HEK293 (cell line): Measurements from ENCODE around the gene TRIM44.

Source experiments
- CTCF ChIA-PET: fragments of 350-600 bp; formaldehyde crosslinking; extraction: SDS; loops from one replicate; lab custom pipeline; 2021; ENCODE audit warnings: antibody characterized with exemption; lab: Yijun Ruan, JAX
- POLR2A ChIA-PET: fragments of 300-600 bp; formaldehyde crosslinking; extraction: SDS; loops from one replicate; lab custom pipeline; 2020; ENCODE audit warnings: antibody characterized with exemption, inconsistent platforms; lab: Yijun Ruan, JAX
- H3K27ac ChIP-seq: fragments of 200-500 bp; sonication (Bioruptor generic); 2 replicates; pipeline ENCODE4 v1.5.1; 2014; ENCODE audit warnings: low read depth, low read length, control low read depth, inconsistent platforms; ENCODE audit errors: extremely low read depth
- H3K36me3 ChIP-seq, 2 experiments: fragments of 200-500 bp in 1 of 2; sonication (Bioruptor generic) in 1 of 2; 1 replicate in 1 of 2; 2 replicates in 1 of 2; pipeline ENCODE4 v1.5.1; 2014 to 2017; ENCODE audit warnings: inconsistent platforms in 2 of 2, low read length in 2 of 2; ENCODE audit not compliant: control insufficient read depth in 2 of 2, insufficient read depth in 1 of 2
- H3K4me1 ChIP-seq: fragments of 200-500 bp; sonication (Bioruptor generic); 2 replicates; pipeline ENCODE4 v1.5.1; 2014; ENCODE audit warnings: mild to moderate bottlenecking, low read length, inconsistent platforms; ENCODE audit not compliant: control insufficient read depth, insufficient read depth
- H3K4me3 ChIP-seq: 2 replicates; pipeline ENCODE4 v1.5.1; 2011; ENCODE audit warnings: low read depth, mild to moderate bottlenecking, control low read depth, low read length, moderate library complexity
- H3K9me3 ChIP-seq: fragments of 200-500 bp; sonication (Bioruptor generic); 2 replicates; pipeline ENCODE4 v1.5.1; 2014; ENCODE audit warnings: low read depth, low read length, inconsistent platforms; ENCODE audit not compliant: control insufficient read depth, insufficient read depth
- EGR2 ChIP-seq: fragments of 450-650 bp; formaldehyde crosslinking; IDR thresholded peaks from 2 replicates; pipeline ENCODE4 v1.5.1; 2016; ENCODE audit warnings: low read depth, missing biosample characterization, missing genetic modification characterization
- FEZF1 ChIP-seq: fragments of 450-650 bp; formaldehyde crosslinking; IDR thresholded peaks from 2 replicates; pipeline ENCODE4 v1.5.1; 2016; ENCODE audit warnings: missing biosample characterization, missing genetic modification characterization
- GLIS1 ChIP-seq: fragments of 450-650 bp; formaldehyde crosslinking; IDR thresholded peaks from 2 replicates; pipeline ENCODE4 v1.5.1; 2016; ENCODE audit warnings: missing biosample characterization, missing genetic modification characterization
- HOXC10 ChIP-seq: sonication (generic); formaldehyde crosslinking; IDR thresholded peaks from 2 replicates; pipeline ENCODE4 v1.8.1; 2023; ENCODE audit warnings: mild to moderate bottlenecking, missing genetic modification reagents
- IKZF3 ChIP-seq: fragments of 450-650 bp; IDR thresholded peaks from 2 replicates; pipeline ENCODE4 v1.5.0; 2018; ENCODE audit warnings: missing biosample characterization, mild to moderate bottlenecking, missing genetic modification characterization, moderate library complexity
- KLF7 ChIP-seq: fragments of 450-650 bp; formaldehyde crosslinking; IDR thresholded peaks from 2 replicates; pipeline ENCODE4 v1.5.1; 2016; ENCODE audit warnings: missing biosample characterization, missing genetic modification characterization, borderline replicate concordance
- REPIN1 ChIP-seq: fragments of 450-650 bp; formaldehyde crosslinking; IDR thresholded peaks from 2 replicates; pipeline ENCODE4 v1.5.1; 2017; ENCODE audit warnings: missing biosample characterization, missing genetic modification characterization, low read depth
- SP7 ChIP-seq: fragments of 450-650 bp; formaldehyde crosslinking; IDR thresholded peaks from 2 replicates; pipeline ENCODE4 v1.5.1; 2016; ENCODE audit warnings: missing biosample characterization, missing genetic modification characterization
- TRIM28 ChIP-seq: IDR thresholded peaks from 2 replicates; pipeline ENCODE4 v1.6.1; 2011; ENCODE audit warnings: low read length, control low read depth, borderline replicate concordance
- ZBTB20 ChIP-seq: fragments of 450-650 bp; formaldehyde crosslinking; IDR thresholded peaks from 2 replicates; pipeline ENCODE4 v1.5.1; 2016; ENCODE audit warnings: missing biosample characterization, missing genetic modification characterization
- ZFHX2 ChIP-seq: fragments of 450-650 bp; formaldehyde crosslinking; conservative IDR thresholded peaks from 2 replicates; pipeline ENCODE4 v1.5.1; 2016; ENCODE audit warnings: missing biosample characterization, missing genetic modification characterization
- ZIC2 ChIP-seq: fragments of 450-650 bp; formaldehyde crosslinking; IDR thresholded peaks from 2 replicates; pipeline ENCODE4 v1.5.1; 2016; ENCODE audit warnings: missing biosample characterization, missing genetic modification characterization
- ZNF16 ChIP-seq: fragments of 450-650 bp; formaldehyde crosslinking; IDR thresholded peaks from 2 replicates; pipeline ENCODE4 v1.5.1; 2016; ENCODE audit warnings: low read depth, missing biosample characterization, missing genetic modification characterization
- ZNF175 ChIP-seq: fragments of 450-650 bp; formaldehyde crosslinking; IDR thresholded peaks from 2 replicates; pipeline ENCODE4 v1.5.1; 2016; ENCODE audit warnings: missing biosample characterization, missing genetic modification characterization
- ZNF248 ChIP-seq: fragments of 450-650 bp; formaldehyde crosslinking; IDR thresholded peaks from 2 replicates; pipeline ENCODE4 v1.5.1; 2017; ENCODE audit warnings: missing biosample characterization, missing genetic modification characterization
- ZNF274 ChIP-seq, 2 experiments: fragments of 200-500 bp in 1 of 2; fragments of 450-650 bp in 1 of 2; sonication (Bioruptor generic) in 1 of 2; formaldehyde crosslinking in 1 of 2; IDR thresholded peaks; 2 replicates each; pipeline versions ENCODE4 v1.5.1 to v1.6.1; 2014 to 2016; ENCODE audit warnings: borderline replicate concordance in 1 of 2, inconsistent platforms in 1 of 2, low read length in 1 of 2, missing biosample characterization in 1 of 2, missing genetic modification characterization in 1 of 2
- ZNF350 ChIP-seq: fragments of 450-650 bp; formaldehyde crosslinking; IDR thresholded peaks from 2 replicates; pipeline ENCODE4 v1.5.0; 2017; ENCODE audit warnings: missing biosample characterization, mild to moderate bottlenecking, missing genetic modification characterization
- ZNF585B ChIP-seq: fragments of 450-650 bp; formaldehyde crosslinking; IDR thresholded peaks from 2 replicates; pipeline ENCODE4 v1.5.1; 2016; ENCODE audit warnings: missing biosample characterization, missing genetic modification characterization
- ZNF600 ChIP-seq: fragments of 450-650 bp; formaldehyde crosslinking; IDR thresholded peaks from 2 replicates; pipeline ENCODE4 v1.5.1; 2016; ENCODE audit warnings: missing biosample characterization, missing genetic modification characterization
- ZNF654 ChIP-seq: fragments of 450-650 bp; formaldehyde crosslinking; IDR thresholded peaks from 2 replicates; pipeline ENCODE4 v1.5.1; 2016; ENCODE audit warnings: low read depth, missing biosample characterization, missing genetic modification characterization
- ZNF777 ChIP-seq: fragments of 450-650 bp; formaldehyde crosslinking; IDR thresholded peaks from 2 replicates; pipeline ENCODE4 v1.5.1; 2017; ENCODE audit warnings: missing biosample characterization, missing genetic modification characterization, borderline replicate concordance
- ZNF792 ChIP-seq: fragments of 450-650 bp; formaldehyde crosslinking; IDR thresholded peaks from 2 replicates; pipeline ENCODE4 v1.5.1; 2016; ENCODE audit warnings: missing biosample characterization, missing genetic modification characterization
- TF ChIP-seq, protein P1 (sequence below): fragments of 450-650 bp; formaldehyde crosslinking; IDR thresholded peaks from 2 replicates; pipeline ENCODE4 v1.5.1; 2016; ENCODE audit warnings: missing biosample characterization, missing genetic modification characterization
- TF ChIP-seq, protein P2 (sequence below): fragments of 450-650 bp; formaldehyde crosslinking; IDR thresholded peaks from 2 replicates; pipeline ENCODE4 v1.5.1; 2016; ENCODE audit warnings: missing biosample characterization, missing genetic modification characterization, borderline replicate concordance

The TRIM44 gene

DNA sequence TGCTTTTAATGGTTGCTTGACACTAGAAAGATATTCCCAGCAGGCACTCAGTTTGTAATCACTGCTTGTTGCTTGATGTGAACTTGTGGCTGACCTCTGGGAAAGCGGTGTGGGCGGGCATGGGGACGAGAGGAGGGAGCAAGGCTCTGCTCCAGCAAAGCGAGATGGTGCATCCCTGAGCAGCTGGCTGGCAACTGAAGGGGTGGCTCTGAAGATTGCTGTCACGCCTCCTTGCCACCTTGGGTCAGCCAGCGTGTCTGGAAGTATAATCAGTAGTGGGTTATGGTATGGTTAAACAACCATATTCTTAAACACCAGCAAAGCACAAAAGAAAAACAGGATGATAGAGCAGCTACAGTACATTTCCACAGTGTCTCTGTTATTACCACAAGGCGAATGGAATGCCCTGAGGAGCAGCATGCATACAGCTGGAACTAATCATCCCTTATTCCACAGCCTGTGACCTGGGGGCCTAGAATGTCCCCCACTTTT lies 124.5 kb downstream of the TRIM44 start:
- H3K36me3 ChIP-seq = no peaks in the 10 kb centered on the region
- TF ChIP-seq ZFHX2 (tag by site-specific recombination) = 0 out of 2 replicates have a peak, but pooled peaks have one; percentile 19
- peak; percentile 34; the same call in 1 of the 2 replicates for TF ChIP-seq EGR2 (tag by site-specific recombination)
- TF ChIP-seq ZBTB20 = no peak
- TF ChIP-seq ZNF585B (tag by site-specific recombination) = no peak
- no peak for TF ChIP-seq ZNF350
- TF ChIP-seq REPIN1 (tag by site-specific recombination) = no peak
- 0 out of 2 replicates have a peak, but pooled peaks have one; percentile 14 for TF ChIP-seq SP7 (tag by site-specific recombination)
- no peak for TF ChIP-seq HOXC10 (CRISPR knock-in tag)
- TF ChIP-seq, all 188 proteins: peak for 3
- Histone ChIP-seq H3K9me3 (no peaks in the 10 kb centered on the region), H3K4me1 (peaks cover 7% of the 10 kb centered on the region), H3K4me3 (no peak overlapping the region), H3K27ac (no peak overlapping the region)
- POLR2A ChIA-PET = no interaction called here
- CTCF ChIA-PET = interaction anchor here (2.0 kb wide), 1 partner anchor 12 kb away, joined by 5 read pairs; no protein-coding TSS in a partner anchor

DNA sequence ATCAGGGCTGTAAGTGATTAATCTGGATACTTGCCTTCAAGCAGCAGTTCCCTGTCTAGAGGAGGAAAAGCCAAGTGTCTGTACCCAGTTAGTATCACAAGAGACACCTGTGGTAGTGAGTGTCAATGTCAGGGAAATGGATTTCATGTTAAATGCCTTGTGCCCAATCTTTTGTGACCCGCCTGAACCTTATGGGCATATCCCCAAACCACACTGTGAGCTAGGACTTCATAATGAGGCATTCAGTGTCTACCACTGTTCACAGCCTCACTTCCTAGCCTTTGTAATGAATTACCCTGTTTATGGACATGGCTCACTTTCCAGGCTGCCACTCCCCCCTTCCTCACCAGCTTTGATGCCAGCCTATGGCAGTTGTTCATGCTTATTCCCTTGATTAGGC lies 125.1 kb downstream of the TRIM44 start:
- H3K4me3 ChIP-seq = no peak overlapping the region
- ChIA-PET POLR2A (no interaction called here), CTCF (no interaction called here)
- no peak overlapping the region for H3K27ac ChIP-seq
- TF ChIP-seq TRIM28 = no peak
- TF ChIP-seq ZNF777 (tag by site-specific recombination) = no peak
- no peak for TF ChIP-seq ZNF654 (tag by site-specific recombination)
- no peak for TF ChIP-seq ZNF16 (tag by site-specific recombination)
- no peak for TF ChIP-seq ZBTB20
- no peak for TF ChIP-seq ZNF175 (tag by site-specific recombination)
- TF ChIP-seq KLF7 = no peak
- H3K9me3 ChIP-seq = no peaks in the 10 kb centered on the region
- H3K36me3 ChIP-seq = no peaks in the 10 kb centered on the region
- peaks cover 7% of the 10 kb centered on the region for H3K4me1 ChIP-seq

DNA sequence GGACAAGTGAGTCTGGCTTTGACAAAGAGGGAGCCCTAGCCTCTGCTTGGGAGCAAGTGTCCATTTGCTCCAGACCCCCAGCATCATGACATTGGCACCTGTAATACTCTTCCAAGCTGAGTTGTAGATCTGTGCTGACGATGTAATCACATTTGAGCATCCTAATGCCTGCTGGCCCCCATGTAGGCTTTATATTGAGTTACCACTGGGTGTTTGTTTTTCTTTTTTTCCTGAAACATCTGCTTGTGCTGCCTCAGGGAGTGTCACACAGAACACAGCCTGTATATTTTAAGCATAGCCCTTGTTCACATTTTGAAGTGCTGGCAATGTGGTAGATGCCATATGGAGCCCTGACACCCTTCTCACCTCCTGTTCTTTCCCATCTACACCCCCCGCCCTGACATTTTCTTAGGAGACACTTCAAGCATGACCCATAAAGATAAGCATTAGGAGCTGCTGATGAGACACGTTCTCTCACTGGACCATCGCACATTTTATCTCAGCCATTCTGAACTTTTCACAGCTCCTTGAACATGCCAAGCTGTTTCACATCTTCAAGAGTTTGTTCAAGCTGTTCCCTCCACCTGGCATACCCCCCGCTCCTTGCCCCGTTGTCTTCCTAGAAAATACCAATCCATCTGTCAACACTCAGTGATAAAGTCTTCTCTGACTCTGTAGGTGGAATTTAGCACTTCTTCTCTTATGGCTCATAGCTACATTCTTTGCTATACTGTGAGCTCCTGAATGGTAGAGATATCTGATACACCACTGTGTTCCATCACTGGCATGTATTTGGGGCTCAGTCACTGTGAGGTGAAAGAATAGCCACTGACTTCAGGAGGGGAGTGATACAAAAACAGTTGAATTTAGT lies 128.7 kb downstream of the TRIM44 start:
- Histone ChIP-seq H3K4me1 (peaks cover 7% of the 10 kb centered on the region), H3K9me3 (no peaks in the 10 kb centered on the region), H3K27ac (no peak overlapping the region), H3K36me3 (no peaks in the 10 kb centered on the region), H3K4me3 (no peak overlapping the region)
- ChIA-PET POLR2A (no interaction called here), CTCF (interaction anchor here (0.5 to 2.2 kb wide), 3 partner anchors 9 to 31 kb away, joined by 4 to 9 read pairs (median 7); no protein-coding TSS in a partner anchor)
- TF ChIP-seq ZNF777 (tag by site-specific recombination) = no peak
- TF ChIP-seq ZIC2 (tag by site-specific recombination) = peak; percentile 81
- peak; percentile 50 for TF ChIP-seq FEZF1 (tag by site-specific recombination)
- peak; percentile 9; the same call in 1 of the 2 replicates for TF ChIP-seq IKZF3 (tag by site-specific recombination)
- no peak for TF ChIP-seq ZNF274 (IDR thresholded peaks at IDR 0.05; ENCODE audit: low read length)
- no peak for TF ChIP-seq ZNF274 (tag by site-specific recombination; IDR thresholded peaks at IDR 0.05; ENCODE audit: borderline replicate concordance)
- TF ChIP-seq ZNF248 (tag by site-specific recombination) = no peak
- TF ChIP-seq, protein P1, sequence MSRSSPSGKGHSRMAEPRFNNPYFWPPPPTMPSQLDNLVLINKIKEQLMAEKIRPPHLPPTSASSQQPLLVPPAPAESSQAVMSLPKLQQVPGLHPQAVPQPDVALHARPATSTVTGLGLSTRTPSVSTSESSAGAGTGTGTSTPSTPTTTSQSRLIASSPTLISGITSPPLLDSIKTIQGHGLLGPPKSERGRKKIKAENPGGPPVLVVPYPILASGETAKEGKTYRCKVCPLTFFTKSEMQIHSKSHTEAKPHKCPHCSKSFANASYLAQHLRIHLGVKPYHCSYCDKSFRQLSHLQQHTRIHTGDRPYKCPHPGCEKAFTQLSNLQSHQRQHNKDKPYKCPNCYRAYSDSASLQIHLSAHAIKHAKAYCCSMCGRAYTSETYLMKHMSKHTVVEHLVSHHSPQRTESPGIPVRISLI (tag by site-specific recombination) = peak; percentile 47; the same call in 1 of the 2 replicates
- TF ChIP-seq, protein P2, sequence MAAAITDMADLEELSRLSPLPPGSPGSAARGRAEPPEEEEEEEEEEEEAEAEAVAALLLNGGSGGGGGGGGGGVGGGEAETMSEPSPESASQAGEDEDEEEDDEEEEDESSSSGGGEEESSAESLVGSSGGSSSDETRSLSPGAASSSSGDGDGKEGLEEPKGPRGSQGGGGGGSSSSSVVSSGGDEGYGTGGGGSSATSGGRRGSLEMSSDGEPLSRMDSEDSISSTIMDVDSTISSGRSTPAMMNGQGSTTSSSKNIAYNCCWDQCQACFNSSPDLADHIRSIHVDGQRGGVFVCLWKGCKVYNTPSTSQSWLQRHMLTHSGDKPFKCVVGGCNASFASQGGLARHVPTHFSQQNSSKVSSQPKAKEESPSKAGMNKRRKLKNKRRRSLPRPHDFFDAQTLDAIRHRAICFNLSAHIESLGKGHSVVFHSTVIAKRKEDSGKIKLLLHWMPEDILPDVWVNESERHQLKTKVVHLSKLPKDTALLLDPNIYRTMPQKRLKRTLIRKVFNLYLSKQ (tag by site-specific recombination) = no peak
- 0 out of 2 replicates have a peak, but pooled peaks have one; percentile 43 for TF ChIP-seq ZNF585B (tag by site-specific recombination)
- 0 out of 2 replicates have a peak, but pooled peaks have one; percentile 21 for TF ChIP-seq ZNF600 (tag by site-specific recombination)
- TF ChIP-seq ZNF654 (tag by site-specific recombination) = no peak
- no peak for TF ChIP-seq REPIN1 (tag by site-specific recombination)
- TF ChIP-seq ZNF792 = no peak
- TF ChIP-seq GLIS1 (tag by site-specific recombination) = peak; percentile 65; the same call in 1 of the 2 replicates
